Measurements from ENCODE around the gene PTAR1.
A peak's percentile ranks its signal among the peaks of the same experiment; 100 is the strongest.
"Not testable (repeated sequence)": the region's sequence is repeated elsewhere in the genome, so short reads cannot be mapped to it uniquely, and the experiment has no call there.

Gene PTAR1, protein sequence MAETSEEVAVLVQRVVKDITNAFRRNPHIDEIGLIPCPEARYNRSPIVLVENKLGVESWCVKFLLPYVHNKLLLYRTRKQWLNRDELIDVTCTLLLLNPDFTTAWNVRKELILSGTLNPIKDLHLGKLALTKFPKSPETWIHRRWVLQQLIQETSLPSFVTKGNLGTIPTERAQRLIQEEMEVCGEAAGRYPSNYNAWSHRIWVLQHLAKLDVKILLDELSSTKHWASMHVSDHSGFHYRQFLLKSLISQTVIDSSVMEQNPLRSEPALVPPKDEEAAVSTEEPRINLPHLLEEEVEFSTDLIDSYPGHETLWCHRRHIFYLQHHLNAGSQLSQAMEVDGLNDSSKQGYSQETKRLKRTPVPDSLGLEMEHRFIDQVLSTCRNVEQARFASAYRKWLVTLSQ

DNA sequence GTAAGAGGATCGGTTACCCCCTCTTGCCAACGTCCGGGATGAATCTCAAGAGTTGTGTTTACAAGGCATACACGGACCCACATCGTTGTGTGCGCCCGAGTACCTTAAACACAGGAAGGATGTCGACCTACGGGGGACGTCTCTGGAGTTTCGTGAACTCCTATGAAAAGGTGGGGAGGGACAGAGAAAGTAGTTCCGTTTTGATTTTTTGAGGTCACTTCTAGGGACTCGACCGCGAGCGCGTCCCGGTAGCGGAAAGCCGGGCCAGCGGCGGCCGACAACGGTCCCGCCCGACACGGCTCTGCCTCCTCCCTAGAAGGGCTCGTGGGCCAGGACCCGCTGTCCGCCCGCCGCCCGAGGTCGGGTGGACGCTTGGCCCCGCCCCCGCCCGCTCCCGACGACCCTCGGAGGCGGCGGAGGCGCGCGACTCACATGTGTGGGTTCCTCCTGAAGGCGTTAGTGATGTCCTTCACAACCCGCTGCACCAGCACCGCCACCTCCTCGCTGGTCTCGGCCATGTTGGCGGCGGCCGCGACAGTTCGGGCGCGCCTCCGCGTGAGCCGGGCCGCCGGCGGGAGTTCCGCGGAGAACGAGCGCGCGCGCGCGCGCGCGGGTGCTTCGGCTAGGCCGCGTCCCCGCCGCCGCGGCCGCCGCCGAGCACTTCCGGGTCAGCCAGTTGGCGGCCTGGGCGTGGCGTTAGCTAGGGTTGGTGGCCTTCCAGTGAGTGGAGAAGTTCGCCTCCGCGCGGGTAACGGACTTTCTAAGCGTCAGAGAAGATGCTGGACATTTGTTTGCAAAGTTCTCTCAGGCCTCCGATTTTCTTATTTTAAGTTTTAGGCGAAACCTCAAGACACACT lies at the start of gene PTAR1:
TSS of gene PTAR1 (minus strand) at position 591 of the 857 bp plus-strand sequence. CDS start at position 518, 73 bp downstream.
- DNase-seq (ENCODE audit: low read depth) = peak; percentile 90

DNA sequence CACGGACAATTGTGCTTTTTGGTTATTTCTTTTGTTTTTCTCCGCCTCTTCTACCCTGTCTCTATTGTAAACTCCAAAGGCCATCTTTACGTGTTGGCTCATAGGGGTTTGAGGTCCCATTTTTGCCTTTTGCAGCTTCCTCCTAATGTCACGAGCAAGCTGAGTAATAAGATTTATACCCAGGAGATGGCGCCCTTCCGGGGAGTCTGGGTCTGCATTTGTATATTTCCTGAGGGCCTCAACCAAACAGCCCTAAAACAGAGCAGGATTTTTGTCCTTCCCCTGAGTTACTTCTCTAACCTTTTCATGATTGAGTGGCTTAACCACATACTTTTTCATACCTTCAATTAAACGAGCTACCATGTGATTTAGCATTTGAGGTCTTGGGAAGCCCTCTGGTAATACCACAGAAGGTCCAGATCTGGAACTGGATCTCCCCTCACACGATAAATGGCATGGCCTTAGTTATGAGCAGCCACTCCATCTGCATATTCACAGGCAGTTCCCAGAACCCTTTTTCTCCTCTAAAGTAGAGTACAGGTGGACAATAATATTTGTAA lies 49.6 kb upstream of the PTAR1 start:
- peak; percentile 50 for DNase-seq (ENCODE audit: low read depth)

DNA sequence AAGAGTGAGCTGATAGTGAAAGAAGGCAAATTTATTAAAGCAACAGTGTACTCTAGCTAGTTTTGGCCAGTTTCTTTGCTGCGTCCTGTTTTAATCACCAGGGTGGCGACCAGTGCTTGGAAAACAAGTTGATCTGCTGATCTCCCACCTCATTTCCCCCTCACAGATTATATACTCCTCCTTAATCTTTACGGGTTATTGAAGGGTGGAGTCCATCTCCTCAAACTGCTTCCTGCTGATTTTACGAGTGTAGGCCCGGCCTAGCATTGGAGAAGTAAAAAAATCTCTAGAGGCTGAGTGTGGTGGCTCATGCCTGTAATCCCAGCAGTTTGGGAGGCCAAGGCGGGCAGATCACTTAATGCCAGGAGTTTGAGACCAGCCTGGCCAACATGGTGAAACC lies 46.8 kb upstream of the PTAR1 start:
- no peak for DNase-seq (ENCODE audit: low read depth)

DNA sequence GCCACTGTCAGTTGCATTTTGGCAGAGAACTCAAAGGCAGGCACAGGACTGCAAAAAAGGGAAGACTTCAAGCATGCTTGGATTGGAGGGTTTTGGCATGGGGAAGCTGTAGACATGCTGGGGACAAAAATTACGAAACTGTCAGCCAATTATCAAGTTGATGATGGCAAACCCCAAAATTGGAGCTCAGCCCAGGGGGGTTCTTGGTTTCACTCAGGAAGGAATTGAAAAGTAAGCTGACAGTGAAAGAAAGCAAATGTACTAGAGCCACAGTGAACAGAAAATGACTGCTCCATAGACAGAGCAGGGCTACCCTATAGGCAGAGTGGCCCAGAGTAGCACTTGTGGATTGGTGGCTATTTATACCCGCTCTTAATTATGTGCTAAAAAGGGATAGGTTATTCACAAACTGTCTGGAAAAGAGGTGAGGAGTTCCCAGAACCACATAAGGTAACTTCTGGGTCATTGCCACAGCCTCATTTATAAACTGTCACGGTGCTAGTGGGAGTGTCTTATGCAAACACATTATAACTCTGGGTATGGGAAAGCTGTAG lies 46.2 kb upstream of the PTAR1 start:
- DNase-seq (ENCODE audit: low read depth) = no peak

DNA sequence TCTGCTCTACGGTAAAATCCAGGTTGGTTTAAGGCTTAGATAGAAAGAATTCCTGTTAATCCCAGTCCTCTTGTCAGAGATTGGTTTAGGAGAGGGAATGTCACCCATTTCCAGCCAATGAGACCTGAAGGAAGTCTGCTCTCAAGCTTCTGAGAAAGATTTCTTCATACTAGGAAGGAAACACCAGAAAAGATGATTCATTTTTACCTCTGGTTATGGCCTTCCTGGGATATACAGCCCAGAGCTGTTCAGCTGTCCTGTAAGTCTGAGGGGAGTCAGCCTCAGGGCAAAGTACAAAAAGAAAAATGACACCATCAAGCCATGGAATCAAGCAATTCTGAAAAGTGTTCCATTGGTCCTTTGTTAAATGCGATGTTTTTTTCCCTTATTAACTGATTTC lies 42.2 kb upstream of the PTAR1 start:
- peak; percentile 4 for DNase-seq (ENCODE audit: low read depth)

DNA sequence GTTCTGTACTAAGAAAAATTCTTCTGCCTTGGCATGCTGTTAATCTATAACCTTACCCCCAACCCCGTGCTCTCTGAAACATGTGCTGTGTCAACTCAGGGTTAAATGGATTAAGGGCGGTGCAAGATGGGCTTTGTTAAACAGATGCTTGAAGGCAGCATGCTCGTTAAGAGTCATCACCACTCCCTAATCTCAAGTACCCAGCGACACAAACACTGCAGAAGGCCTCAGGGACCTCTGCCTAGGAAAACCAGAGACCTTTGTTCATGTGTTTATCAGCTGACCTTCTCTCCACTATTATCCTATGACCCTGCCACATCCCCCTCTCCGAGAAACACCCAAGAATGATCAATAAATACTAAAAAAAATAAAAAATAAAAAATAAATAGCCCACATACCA lies 40.2 kb upstream of the PTAR1 start:
- DNase-seq (ENCODE audit: low read depth) = not testable (repeated sequence)

DNA sequence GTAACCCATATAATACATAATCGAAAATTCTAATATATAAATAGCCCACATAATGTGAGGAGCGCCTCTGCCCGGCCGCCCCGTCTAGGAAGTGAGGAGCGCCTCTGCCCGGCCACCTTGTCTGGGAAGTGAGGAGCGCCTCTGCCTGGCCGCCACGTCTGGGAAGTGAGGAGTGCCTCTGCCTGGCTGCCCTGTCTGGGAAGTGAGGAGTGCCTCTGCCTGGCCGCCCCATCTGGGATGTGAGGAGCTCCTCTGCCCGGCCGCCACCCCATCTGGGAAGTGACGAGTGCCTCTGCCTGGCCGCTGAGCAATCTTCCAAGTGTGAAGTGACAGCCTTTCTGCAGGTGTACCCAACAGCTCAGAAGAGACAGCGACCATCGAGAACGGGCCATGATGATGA lies 39.7 kb upstream of the PTAR1 start:
- DNase-seq (ENCODE audit: low read depth) = not testable (repeated sequence)

DNA sequence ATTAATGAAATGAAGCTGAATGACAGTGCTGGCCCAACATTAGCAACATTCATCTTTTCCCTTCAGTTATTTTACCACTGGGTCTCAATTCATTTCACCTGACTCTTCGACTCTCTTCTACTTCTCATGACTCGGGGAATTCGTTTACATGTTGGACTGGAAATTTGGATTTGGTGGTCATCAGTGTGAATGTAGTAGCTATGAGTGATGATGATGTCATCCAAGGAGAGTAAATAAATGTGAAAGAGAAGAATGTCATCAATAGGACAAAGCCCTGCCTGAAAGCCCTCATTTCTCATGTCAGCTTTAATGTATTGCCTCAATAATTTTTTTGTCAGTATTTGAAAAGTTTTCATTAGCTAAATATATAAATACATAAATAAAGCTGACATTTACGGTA lies 38.9 kb upstream of the PTAR1 start:
- peak; percentile 28 for DNase-seq (ENCODE audit: low read depth)

DNA sequence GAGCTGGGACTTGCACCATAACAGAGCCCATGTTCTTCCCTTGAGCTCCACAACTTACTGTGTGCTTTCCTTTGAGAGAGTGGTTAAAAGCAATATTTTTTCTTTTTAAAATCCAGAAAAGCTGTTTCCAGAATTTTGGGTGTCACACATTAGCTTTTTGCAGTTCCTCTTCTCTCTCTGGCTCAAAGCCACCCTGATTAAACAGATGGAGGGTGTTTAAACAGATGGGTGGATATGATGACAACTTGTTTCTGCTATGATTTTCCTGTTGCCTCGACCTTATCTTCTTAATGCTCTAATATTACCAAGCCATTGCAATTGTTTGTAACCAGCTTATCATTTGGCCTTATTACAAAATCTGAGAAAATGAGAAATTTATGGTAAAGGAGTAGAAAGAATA lies 37.9 kb upstream of the PTAR1 start:
- no peak for DNase-seq (ENCODE audit: low read depth)

DNA sequence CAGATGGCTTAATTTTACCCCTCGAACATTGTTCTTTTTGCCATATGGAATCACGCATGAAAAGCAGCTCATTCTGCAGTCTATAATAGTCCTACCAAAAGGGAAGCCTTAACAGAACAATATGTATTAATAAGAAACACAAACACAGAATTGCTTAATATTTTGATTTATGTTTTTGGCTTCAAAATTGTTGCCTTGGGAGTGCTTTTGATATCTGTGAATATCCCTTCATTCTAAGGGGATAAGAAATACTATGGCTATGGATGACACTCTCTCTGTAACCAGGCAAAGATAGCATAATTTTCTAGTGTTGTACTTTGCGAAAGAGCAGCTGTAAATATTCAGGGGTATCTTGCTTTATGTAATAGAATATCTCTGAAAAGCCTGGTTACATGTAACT lies 34.5 kb upstream of the PTAR1 start:
- DNase-seq (ENCODE audit: low read depth) = no peak

DNA sequence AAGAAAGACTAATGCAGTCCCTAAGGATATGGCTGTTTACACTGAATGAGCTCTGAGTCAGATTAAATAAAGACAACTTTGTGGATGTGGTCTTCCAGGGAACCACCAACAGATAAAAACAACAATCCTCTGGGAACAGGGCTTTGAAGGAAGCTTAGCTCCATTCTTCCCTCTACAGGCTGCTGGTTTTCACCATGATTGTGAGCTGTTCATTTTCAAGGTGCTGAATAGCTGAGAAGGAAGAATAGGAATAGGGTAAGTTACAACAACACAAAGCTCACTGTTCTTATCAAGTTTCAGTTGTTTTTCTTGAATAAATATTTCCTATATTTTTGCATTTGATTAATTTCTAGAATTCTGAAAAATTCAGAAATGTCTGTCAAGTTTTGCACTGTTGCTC lies 25.9 kb upstream of the PTAR1 start:
- DNase-seq (ENCODE audit: low read depth) = peak; percentile 66

DNA sequence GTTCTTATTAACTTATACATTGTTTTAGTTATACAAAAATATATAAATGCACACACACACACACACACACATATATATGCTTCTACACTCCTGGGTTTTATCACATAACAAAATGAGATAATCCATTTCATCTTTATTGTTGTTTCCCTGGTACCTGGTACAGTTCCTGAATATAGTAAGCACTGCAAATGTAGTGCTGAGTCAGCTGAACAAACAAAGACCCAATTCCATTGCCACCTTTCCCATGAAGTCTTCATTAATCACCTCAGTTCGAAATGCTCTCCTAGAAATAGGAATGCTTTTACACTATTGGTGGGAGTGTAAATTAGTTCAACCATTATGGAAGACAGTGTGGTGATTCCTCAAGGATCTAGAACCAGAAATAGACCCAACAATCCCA lies 13.4 kb upstream of the PTAR1 start:
- DNase-seq (ENCODE audit: low read depth) = no peak

DNA sequence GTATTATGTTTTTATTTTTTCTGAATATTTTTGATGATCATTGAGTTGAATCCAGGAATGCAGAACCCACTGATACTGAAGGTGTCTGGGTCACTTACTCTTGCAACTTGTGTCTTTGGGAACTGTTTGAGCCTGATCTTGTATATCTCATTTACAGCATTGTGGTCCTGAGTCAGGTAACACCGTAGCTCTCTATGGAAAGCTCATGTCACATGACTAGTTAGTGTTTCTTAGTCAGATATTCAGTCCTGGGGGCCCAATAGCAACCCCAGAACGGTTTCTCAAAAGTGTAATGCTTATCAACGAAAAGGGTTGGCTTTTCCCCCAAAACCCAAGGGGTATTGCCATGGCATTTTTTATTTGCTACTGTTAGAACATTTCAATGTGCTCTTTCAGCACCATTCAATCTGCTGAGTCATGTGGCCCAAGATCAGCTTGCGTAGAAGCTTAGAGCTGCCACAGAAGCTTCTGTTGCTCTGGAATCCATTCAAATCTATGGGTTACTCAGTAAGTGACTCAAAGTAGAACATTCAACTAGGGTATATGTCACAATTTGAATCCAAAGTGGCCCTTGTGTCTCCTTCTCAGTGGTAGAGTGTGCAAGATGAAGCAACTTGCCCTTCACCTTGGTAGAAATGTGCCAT lies 12.1 kb upstream of the PTAR1 start:
- peak; percentile 82 for DNase-seq (ENCODE audit: low read depth)

DNA sequence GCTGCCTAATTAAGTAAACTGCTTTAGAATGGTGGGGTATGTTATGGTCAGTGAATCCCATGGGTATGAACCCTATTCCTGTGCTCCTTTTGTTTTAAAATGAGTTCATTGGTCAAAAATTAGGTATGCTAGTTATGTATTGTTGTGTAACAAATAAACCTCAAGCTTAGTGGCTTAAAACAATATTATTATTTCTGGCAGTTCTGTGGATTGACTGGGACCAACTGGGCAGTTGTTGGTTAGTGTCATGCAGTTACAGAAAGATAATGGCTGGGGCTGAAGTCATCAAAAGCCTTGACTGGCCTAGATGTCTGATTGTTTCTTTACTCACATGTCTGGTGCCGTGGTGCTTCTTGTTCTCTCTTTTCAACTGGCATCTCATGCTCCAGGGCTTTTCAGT lies 8.9 kb upstream of the PTAR1 start:
- DNase-seq (ENCODE audit: low read depth) = peak; percentile 69

DNA sequence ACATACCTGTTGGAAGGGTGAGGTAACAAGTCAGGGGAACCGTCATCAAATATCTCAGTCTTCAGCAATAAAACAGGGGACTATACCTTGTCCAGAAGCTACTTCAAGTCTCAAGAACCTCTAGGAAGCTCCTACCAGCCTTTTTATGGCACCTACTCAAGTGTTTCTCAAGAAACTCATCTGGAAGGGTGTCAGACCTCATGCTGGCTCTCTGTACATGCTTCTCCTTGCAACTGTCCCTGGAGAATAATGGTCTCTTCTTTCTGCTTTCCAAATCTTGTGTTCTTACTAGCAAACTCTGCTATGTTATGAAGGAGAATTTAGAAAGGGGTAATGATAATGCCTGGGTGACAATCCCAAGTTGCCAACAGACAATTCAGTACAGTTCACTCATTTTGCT lies 8.3 kb upstream of the PTAR1 start:
- no peak for DNase-seq (ENCODE audit: low read depth)

DNA sequence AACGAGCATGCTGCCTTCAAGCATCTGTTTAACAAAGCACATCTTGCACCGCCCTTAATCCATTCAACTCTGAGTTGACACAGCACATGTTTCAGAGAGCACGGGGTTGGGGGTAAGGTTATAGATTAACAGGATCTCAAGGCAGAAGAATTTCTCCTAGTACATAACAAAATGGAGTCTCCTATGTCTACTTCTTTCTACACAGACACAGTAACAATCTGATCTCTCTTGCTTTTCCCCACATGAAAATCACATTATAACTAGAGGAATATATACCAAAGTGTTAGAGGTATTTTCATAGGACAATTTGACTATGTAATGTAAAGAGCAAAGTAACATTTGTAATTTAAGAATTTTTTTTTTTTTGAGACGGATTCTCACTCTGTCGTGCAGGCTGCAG lies 4.1 kb upstream of the PTAR1 start:
- DNase-seq (ENCODE audit: low read depth) = not testable (repeated sequence)

DNA sequence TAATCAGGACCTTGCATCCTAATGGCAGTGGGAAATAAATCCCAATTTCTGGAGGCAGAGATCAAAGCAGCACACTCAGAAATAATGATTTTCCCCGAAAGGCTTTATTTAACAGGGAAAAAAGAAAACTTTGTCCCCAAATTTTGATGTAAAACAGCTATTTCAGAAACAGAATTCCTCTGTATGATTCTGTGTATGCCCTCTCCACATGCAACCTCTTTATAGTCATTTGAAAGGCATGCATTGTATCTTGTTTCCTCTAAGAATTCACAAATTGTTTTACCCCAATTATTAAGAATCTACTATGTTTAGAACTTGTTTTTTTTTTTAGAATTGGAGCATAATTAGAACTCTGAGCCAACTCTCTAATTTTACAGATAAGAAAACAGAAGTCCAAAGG lies 2.7 kb upstream of the PTAR1 start:
- DNase-seq (ENCODE audit: low read depth) = peak; percentile 59

DNA sequence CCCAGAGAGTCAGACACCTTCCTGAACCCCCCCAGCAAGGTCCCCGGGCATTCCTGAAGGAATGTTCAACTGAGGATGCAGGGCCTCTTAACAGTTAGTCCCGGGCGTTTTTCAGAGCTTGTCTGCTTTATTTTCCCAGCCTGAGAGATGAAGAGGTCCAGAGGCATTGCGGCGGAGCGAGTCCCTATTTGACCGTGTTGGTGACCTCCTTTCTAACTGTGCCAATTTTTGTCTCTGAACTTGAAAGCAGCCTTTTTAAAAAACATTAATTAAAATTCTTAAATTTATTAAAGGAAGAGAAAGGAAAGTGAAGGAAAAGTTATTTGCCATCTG lies 433 bp upstream of the PTAR1 start:
- no peak for DNase-seq (ENCODE audit: low read depth)

DNA sequence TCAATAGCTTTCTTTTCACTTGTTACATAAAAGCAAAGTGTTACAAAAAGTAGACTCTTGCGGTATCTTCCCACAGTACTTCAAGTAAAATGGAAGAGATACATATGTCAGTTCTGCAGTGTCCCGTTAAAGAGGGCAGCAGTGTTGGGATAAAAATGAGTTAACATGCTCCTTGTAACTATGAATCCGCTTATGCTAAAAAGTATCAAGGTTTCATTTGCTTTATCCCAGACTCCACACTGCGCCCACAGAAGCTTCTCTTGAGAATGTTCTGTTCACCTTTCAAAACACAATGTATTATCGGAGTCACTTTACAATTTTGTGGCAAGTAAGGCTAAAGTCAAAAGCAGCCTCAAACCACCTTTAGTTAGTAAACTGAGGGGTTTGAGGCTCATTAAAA lies 790 bp downstream of the PTAR1 start:
- DNase-seq (ENCODE audit: low read depth) = peak; percentile 32

DNA sequence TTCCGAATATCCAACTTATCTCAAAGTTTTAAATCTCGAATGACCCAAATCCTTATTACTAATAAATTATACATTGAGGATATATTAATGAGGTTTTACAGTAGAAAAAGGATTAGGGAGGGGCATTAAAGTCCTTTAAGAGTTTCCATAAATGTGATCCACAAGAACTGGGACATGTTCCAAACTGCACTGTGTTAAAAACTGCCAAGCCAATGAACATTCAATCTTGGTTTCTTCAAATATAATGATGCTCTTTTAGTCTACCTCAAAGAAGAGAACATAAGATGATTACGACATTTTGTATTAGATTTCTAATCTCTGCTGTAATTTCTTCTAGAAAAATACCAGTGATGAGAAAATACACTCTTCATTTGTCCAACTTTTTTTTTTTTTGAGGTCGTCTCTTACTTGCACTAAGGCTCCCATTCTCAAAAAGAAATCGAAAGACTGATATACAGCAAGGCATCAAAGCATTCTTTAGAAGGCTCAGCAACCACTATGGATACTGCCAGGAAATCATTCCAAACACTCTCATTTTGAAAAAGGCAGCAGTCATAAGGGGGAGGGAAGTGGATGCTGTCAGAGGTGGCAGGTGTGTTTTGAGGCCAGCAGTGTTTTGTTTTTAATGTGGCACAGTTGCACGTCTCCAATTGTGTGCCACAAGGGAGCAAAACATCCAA lies 1.7 kb downstream of the PTAR1 start:
- peak; percentile 64 for DNase-seq (ENCODE audit: low read depth)

DNA sequence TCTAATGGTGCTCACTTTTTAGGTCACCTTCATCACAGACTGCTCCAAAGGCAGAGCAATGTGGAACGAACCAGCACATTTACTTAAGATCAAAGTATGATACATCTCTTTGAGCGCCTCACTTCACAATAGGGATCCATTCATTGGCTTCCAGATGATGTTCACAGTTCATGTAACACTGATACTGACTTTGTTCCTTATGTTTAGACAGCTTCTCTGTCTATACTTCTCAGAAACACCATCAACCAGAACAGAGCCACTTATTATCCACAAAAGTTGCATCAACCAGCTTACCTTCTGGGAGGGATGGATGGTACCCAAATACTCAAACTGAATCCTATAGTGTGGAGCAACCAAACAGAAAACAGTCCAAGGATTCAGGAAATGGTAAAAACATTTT lies 4.6 kb downstream of the PTAR1 start:
- DNase-seq (ENCODE audit: low read depth) = no peak

DNA sequence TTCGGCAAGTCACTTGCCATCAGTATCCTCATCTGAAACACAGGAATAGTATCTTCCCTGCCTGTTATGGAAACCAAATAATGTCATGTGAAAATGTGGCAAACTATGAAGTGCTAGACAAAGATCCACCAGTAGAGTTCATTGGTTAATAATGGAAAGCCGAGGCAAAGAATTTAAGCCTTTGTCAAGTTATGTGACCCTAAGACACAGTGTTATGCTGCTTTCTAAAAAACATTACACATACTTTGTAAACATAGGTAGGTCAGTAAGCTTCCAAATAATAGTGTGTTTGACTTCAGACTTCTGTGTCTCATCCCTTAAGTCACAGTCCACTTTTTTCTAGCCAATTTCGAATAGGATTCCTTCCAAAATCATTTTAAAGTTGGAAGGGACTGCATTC lies 6.0 kb downstream of the PTAR1 start:
- no peak for DNase-seq (ENCODE audit: low read depth)

Measured in EH (cell line).